Omental fat pad (tissue), 4 donors: ENCODE data around the gene TBC1D22A. TPM values are rescaled to one million over a fixed set of nuclear protein-coding genes. Genes with fewer than 3 reads are reported as not detected.

Experiments used
- ATAC-seq: fragments of 150-250 bp; one replicate; pipeline ENCODE4 v1.9.1; 2016; ENCODE audit warnings: mild to moderate bottlenecking, moderate library complexity; ENCODE audit not compliant: low FRiP score
- DNase-seq: peaks from one replicate; pipeline ENCODE4 v3.0.0-alpha.2; 2019; ENCODE audit warnings: low spot score
- total RNA-seq, 4 donors: library from RNA; depleted of rRNA; stranded (reverse); fragments of >200 nt; gene quantifications; one replicate each; pipeline ENCODE4 v1.1.0, GENCODE V29; 2016
- TF ChIP-seq, protein P1 (sequence below), 3 donors: fragments of 450-650 bp; IDR thresholded peaks; one replicate each; pipeline ENCODE4 v1.5.1; 2016 to 2017; ENCODE audit warnings: antibody characterized with exemption in 3 of 3, mild to moderate bottlenecking in 3 of 3, moderate library complexity in 2 of 3

TBC1D22A gene
- total RNA-seq, 4 donors from 2014 or later, result 21.3 to 31.2 (median 24.5) TPM

GRCh38 chr22:46968359-46968740 is 205.9 kb downstream of the TBC1D22A start:
- TF ChIP-seq, protein P1, sequence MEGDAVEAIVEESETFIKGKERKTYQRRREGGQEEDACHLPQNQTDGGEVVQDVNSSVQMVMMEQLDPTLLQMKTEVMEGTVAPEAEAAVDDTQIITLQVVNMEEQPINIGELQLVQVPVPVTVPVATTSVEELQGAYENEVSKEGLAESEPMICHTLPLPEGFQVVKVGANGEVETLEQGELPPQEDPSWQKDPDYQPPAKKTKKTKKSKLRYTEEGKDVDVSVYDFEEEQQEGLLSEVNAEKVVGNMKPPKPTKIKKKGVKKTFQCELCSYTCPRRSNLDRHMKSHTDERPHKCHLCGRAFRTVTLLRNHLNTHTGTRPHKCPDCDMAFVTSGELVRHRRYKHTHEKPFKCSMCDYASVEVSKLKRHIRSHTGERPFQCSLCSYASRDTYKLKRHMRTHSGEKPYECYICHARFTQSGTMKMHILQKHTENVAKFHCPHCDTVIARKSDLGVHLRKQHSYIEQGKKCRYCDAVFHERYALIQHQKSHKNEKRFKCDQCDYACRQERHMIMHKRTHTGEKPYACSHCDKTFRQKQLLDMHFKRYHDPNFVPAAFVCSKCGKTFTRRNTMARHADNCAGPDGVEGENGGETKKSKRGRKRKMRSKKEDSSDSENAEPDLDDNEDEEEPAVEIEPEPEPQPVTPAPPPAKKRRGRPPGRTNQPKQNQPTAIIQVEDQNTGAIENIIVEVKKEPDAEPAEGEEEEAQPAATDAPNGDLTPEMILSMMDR (IDR thresholded peaks at IDR 0.05), result no peak
- DNase-seq (no peak), ATAC-seq (no peak)

DNA sequence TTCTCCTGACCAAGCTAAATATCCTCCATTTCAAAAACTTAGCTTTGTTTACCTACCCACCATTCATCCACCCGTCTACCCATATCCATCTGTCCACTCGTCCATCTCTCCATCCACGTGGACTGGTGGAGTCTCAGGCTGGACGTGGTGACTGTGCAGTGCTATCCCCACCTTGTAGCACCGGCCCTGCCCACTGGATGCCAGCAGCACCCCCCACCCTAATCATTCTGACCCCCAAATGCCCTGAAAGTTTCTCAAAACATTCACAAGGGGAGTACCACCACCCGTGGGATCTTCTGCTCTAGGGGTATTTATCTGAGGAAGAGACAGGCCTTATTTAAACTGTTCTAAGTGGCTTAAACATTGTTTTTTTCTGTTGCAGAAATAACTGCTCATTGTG is 206.4 kb downstream of the TBC1D22A start:
- ATAC-seq, result no peak
- DNase-seq, result no peak
- TF ChIP-seq, protein P1 (IDR thresholded peaks at IDR 0.05), result no peak

DNA sequence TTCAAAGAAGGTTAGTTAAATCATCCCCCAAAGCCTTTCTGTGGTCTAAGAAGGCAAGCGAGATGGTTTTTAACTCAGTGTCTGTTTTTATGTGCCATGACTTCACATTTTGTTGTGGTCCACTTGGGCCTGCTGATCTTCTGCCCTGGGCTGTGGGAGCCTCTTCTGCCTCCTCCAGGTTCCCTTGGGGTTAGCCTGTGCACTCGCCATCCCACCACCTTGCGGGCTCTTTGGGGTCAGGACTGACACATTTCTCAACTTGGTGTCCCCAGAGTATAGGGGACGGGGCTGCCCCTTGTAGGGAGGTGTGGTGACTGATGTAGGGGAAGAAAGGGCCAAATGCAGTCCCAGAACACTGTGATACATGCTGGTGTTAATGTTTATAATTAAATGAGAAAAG is 207.0 kb downstream of the TBC1D22A start:
- DNase-seq (no peak), ATAC-seq (no peak)
- TF ChIP-seq, protein P1 (IDR thresholded peaks at IDR 0.05), result no peak

DNA sequence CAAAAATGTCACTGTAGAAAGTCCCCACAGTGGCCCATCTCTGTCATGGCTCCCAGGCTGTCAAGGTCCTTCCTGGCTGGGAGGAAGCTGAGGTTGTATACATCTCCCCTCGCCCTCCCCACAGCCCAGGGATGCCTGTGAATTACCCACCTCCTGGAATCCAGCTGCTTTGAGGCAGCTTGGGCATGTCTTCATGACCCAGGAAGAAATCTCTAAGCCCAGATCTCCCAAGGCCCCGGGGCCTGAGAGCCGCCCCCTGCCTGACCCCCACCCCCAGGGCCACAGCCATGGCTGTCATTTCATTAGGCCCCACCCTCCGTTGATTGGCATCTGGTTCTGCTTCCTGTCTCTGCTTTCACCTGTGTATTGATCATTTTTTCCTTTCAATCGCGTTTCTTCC is 207.5 kb downstream of the TBC1D22A start:
- TF ChIP-seq, protein P1 (IDR thresholded peaks at IDR 0.05), result no peak
- ATAC-seq (no peak), DNase-seq (no peak)

DNA sequence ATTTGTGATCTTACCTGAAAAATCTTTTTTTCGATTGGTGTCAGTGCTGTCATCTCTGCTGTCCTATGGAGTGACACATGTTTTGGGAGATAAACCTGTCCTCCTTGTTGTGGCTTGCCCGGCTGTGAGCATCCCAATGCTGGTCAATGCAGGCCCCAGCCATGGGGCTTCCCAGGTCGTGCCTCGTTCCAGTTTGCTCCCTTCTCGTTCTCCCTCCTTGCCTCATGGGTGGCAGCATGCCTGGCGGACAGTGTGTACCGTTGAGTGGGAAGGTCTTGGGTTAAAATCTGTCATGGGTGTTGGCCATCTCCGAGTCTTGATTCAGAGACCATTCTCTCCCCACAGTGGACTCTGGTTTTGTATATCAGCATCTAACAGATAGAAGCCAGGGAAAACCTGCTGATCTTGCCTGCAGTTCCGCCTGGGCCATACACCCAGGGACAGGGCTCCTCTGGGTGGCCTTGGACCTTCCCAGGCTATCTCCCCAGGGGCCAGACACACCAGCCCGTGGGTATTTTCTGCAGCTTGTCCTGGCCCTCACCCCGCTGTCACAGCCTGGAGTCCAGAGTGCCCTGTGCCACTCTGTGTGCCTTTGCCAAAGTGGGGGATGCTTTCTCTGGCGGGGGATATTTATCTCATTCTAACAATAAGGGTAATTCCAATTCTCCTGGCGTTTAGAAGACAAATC is 208.1 kb downstream of the TBC1D22A start:
- DNase-seq (no peak), ATAC-seq (no peak)
- TF ChIP-seq, protein P1 (IDR thresholded peaks at IDR 0.05), result no peak

GRCh38 chr22:46971099-46971763 is 208.8 kb downstream of the TBC1D22A start:
- ATAC-seq, result no peak
- DNase-seq, result no peak
- TF ChIP-seq, protein P1 (IDR thresholded peaks at IDR 0.05), result no peak

DNA sequence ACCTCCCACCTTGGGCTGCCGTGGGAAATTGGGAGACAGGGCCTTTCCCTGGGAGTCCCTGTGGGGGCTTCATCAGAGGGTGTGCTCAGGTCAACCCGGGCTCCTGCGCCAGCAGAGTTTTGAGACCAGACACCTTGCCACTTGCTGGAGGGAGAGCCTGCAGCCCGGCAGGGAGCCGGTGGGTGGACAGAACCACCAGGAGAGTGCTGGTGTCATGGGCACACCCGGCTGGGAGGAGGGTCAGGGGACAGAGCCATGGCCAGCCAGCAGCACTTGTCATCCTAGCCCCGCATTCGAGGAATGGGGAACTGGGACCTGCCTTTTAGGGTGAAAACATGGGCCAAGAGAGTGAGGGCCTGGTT is 209.3 kb downstream of the TBC1D22A start:
- ATAC-seq (no peak), DNase-seq (no peak)
- TF ChIP-seq, protein P1 (IDR thresholded peaks at IDR 0.05), result no peak
